HepG2 (cell line): ENCODE data around the gene UBE2D4. TPM values are rescaled to one million over a fixed set of nuclear protein-coding genes. Genes with fewer than 3 reads are reported as not detected.

ENCODE experiments used
- AGO2 ChIP-seq: fragments of 200-400 bp; formaldehyde crosslinking; optimal IDR thresholded peaks from 2 replicates; pipeline ENCODE3; 2017; ENCODE audit warnings: mild to moderate bottlenecking, low read depth, low read length, moderate library complexity
- CSRNP2 ChIP-seq: sonication (generic); formaldehyde crosslinking; conservative IDR thresholded peaks from 2 replicates; pipeline ENCODE4 v1.8.0; 2022; ENCODE audit warnings: low read depth, missing genetic modification reagents
- E2F2 ChIP-seq: sonication (generic); formaldehyde crosslinking; IDR thresholded peaks from 2 replicates; pipeline ENCODE4 v1.4.0; 2020; ENCODE audit warnings: missing genetic modification reagents, borderline replicate concordance
- HOXA5 ChIP-seq: sonication (generic); formaldehyde crosslinking; IDR thresholded peaks from 2 replicates; pipeline ENCODE4 v1.4.0; 2020; ENCODE audit warnings: missing genetic modification reagents
- MBNL3 ChIP-seq: fragments of 250-450 bp; sonication (Bioruptor Pico); conservative IDR thresholded peaks from 2 replicates; pipeline ENCODE4 v1.8.0; 2022; ENCODE audit warnings: mild to moderate bottlenecking, inconsistent platforms
- PAWR ChIP-seq: sonication (generic); formaldehyde crosslinking; IDR thresholded peaks from 2 replicates; pipeline ENCODE4 v1.4.0; 2020; ENCODE audit warnings: missing genetic modification reagents, mild to moderate bottlenecking, borderline replicate concordance
- SMC3 ChIP-seq: IDR thresholded peaks from 2 replicates; pipeline ENCODE4 v1.6.1; 2011; ENCODE audit warnings: low read length, improper control_type of control experiment
- TARDBP ChIP-seq: sonication (generic); formaldehyde crosslinking; IDR thresholded peaks from 2 replicates; pipeline ENCODE4 v1.8.0; 2022; ENCODE audit warnings: mild to moderate bottlenecking, missing genetic modification reagents
- TCF12 ChIP-seq, 2 experiments: fragments of 450-650 bp in 1 of 2; sonication (generic) in 1 of 2; formaldehyde crosslinking in 1 of 2; IDR thresholded peaks; 2 replicates each; pipeline versions ENCODE4 v1.6.1 to v1.8.0; 2017 to 2022; ENCODE audit warnings: antibody characterized with exemption in 1 of 2, mild to moderate bottlenecking in 1 of 2, missing genetic modification reagents in 1 of 2, moderate library complexity in 1 of 2
- TGIF2 ChIP-seq: IDR thresholded peaks from 2 replicates; pipeline ENCODE4 v1.6.1; 2016; ENCODE audit warnings: control low read depth, missing compliant biosample characterization
- TRIM22 ChIP-seq: fragments of 450-650 bp; IDR thresholded peaks from 2 replicates; pipeline ENCODE4 v1.6.1; 2017
- ZEB1 ChIP-seq: IDR thresholded peaks from 2 replicates; pipeline ENCODE4 v1.6.1; 2012; ENCODE audit warnings: mild to moderate bottlenecking, low read depth, inconsistent platforms; ENCODE audit not compliant: insufficient replicate concordance
- ZNF335 ChIP-seq: sonication (generic); formaldehyde crosslinking; IDR thresholded peaks from 2 replicates; pipeline ENCODE4 v1.4.0; 2020; ENCODE audit warnings: missing genetic modification reagents
- ZNF563 ChIP-seq: sonication (generic); formaldehyde crosslinking; IDR thresholded peaks from 2 replicates; pipeline ENCODE4 v1.8.0; 2022; ENCODE audit warnings: mild to moderate bottlenecking, moderate library complexity, missing genetic modification reagents
- ZNF605 ChIP-seq: sonication (generic); formaldehyde crosslinking; IDR thresholded peaks from 2 replicates; pipeline ENCODE4 v1.8.0; 2022; ENCODE audit warnings: mild to moderate bottlenecking, missing genetic modification reagents
- ZNF709 ChIP-seq: sonication (generic); formaldehyde crosslinking; IDR thresholded peaks from 2 replicates; pipeline ENCODE4 v1.5.0; 2020; ENCODE audit warnings: mild to moderate bottlenecking, missing genetic modification reagents
- ZNF710 ChIP-seq: sonication (generic); formaldehyde crosslinking; IDR thresholded peaks from 2 replicates; pipeline ENCODE4 v1.5.0; 2020; ENCODE audit warnings: mild to moderate bottlenecking, missing genetic modification reagents, borderline replicate concordance
- ZSCAN22 ChIP-seq: sonication (generic); formaldehyde crosslinking; IDR thresholded peaks from 2 replicates; pipeline ENCODE4 v1.4.0; 2020; ENCODE audit warnings: mild to moderate bottlenecking, missing genetic modification reagents
- polyA plus RNA-seq, 8 experiments: library from polyadenylated mRNA; depleted of rRNA in 3 of 8; stranded (reverse) in 7 of 8; unstranded in 1 of 8; fragments of >200 nt; fragmentation: Illumina TruSeq in 4 of 8; extraction: Trizol in 4 of 8; gene quantifications; 2 replicates each; pipeline versions ENCODE4 v1.2.1 to v1.2.3, GENCODE V29; 2011 to 2016; ENCODE audit warnings: low read depth in 4 of 8, missing spikeins in 1 of 8, mixed read lengths in 1 of 8; ENCODE audit not compliant: insufficient read depth in 1 of 8
- total RNA-seq, 5 experiments: library from RNA; depleted of rRNA; stranded (reverse); fragments of >200 nt; fragmentation: Illumina TruSeq; extraction: Trizol; gene quantifications; 2 replicates each; pipeline ENCODE4 v1.2.3, GENCODE V29; 2016; ENCODE audit warnings: low read depth in 1 of 5

The UBE2D4 gene
- total and polyA plus RNA-seq, 2 of the 13 experiments (the other 11 are each of a cell fraction or from before 2014, with no cell fraction given), result 9.9 to 16.0 TPM

- TF ChIP-seq MBNL3 (CRISPR knock-in tag), result no peak
- peak; percentile 36 for TF ChIP-seq ZNF605
- TF ChIP-seq TCF12 (IDR thresholded peaks at IDR 0.05), result no peak
- TF ChIP-seq TCF12 (CRISPR knock-in tag; IDR thresholded peaks at IDR 0.05), result no peak
- peak; percentile 85 for TF ChIP-seq HOXA5 (CRISPR knock-in tag)
- TF ChIP-seq TRIM22, result no peak
- peak; percentile 97 for TF ChIP-seq ZNF709 (CRISPR knock-in tag)
- peak; percentile 54; the same call in 1 of the 2 replicates for TF ChIP-seq ZNF335 (CRISPR knock-in tag)
- no peak for TF ChIP-seq SMC3
- TF ChIP-seq AGO2, result peak; percentile 79
- TF ChIP-seq CSRNP2 (CRISPR knock-in tag), result no peak
- TF ChIP-seq ZSCAN22, result 0 out of 2 replicates have a peak, but pooled peaks have one; percentile 52
- peak; percentile 79 for TF ChIP-seq ZEB1
- peak; percentile 57 for TF ChIP-seq TARDBP (CRISPR knock-in tag)
- peak; percentile 21; the same call in 1 of the 2 replicates for TF ChIP-seq TGIF2
- TF ChIP-seq E2F2 (CRISPR knock-in tag), result no peak
- TF ChIP-seq PAWR (CRISPR knock-in tag), result peak; percentile 68; the same call in 1 of the 2 replicates
- TF ChIP-seq ZNF563 (CRISPR knock-in tag), result peak; percentile 99
- peak; percentile 54; the same call in 1 of the 2 replicates for TF ChIP-seq ZNF710
These were observed at the start of gene UBE2D4 (continued) for GRCh38 chr7:43925984-43926797.
